HL-60/S4 treated with phorbol 12-myristate 13-acetate at 8.2 ng/mL for 4 days and 3 days (cell line): ENCODE results near the gene CNTN5.

ENCODE experiments used
- in situ Hi-C: fragments of 300-500 bp; cut with MboI; formaldehyde crosslinking; loops from 2 replicates; pipeline ENCODE4 v1.15.0; 2022; ENCODE audit warnings: low sequenced_read_pairs

Gene CNTN5

GRCh38 chr11:99162819-99163218 lies 142.1 kb downstream of the CNTN5 start:
- in situ Hi-C loops: no loop called here

GRCh38 chr11:99170591-99170990 lies 149.8 kb downstream of the CNTN5 start:
- in situ Hi-C loops: no loop called here

GRCh38 chr11:99171330-99171729 lies 150.6 kb downstream of the CNTN5 start:
- in situ Hi-C loops: no loop called here

DNA sequence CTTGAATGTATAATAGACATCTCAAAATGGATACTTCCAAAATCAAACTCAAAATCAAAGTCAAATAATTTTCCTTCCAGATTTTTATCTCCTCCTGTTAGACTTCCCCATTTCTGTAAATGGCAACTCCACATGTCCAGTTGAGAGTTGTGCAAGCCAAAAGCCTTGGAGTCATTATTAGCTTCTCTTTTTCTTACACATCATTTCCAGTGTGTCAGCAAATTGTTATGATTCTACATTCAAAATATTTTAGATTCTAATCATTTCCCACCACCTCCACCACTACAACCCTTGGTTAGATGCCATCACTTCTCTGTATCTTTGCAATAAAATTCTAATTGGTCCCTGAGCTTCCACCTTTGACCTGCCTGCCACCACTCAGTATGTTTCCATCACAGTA lies 155.7 kb downstream of the CNTN5 start:
- in situ Hi-C loops: no loop called here

DNA sequence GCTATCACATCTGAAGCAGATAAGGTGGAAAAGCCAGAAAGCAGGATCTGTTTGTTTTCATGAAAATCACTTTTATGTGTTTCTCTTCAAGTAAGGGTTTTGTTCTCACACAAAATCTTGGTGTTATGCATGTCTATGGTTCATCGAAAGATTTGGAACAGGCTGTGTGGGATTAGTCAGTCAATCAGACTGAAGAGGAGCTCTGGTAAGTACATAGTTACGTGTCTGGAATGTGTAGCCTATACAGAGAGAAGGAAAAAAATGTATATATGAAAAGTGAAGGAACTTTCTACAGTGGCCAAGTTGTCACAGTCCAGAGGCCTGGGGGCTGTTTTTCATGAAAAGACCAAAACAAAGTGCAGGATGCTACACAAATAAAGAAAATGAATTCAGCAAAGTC lies 156.7 kb downstream of the CNTN5 start:
- in situ Hi-C loops: no loop called here

- in situ Hi-C loops: no loop called here
Observed at GRCh38 chr11:99184146-99184545, 163.4 kb downstream of the CNTN5 start.

GRCh38 chr11:99188221-99188620 lies 167.5 kb downstream of the CNTN5 start:
- in situ Hi-C loops: no loop called here

GRCh38 chr11:99192716-99193115 lies 172.0 kb downstream of the CNTN5 start:
- in situ Hi-C loops: no loop called here

DNA sequence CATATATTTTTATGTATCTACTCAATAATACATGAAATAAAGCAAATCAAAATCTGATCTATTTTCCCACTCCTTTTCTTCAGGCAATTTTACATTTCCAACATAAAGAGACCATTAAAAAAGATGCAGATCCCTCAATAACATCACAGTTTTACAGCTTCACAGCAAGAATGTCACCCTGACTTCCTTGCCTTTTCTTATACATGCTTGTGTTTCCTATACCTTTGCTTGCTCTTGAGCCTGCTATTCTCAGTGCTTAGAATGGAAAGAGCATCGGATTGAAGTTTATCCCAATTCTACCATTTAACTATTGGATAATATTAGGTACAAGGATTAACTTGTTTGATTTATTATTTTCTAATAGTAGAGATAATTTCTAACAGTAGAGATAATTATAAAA lies 176.7 kb downstream of the CNTN5 start:
- in situ Hi-C loops: no loop called here

DNA sequence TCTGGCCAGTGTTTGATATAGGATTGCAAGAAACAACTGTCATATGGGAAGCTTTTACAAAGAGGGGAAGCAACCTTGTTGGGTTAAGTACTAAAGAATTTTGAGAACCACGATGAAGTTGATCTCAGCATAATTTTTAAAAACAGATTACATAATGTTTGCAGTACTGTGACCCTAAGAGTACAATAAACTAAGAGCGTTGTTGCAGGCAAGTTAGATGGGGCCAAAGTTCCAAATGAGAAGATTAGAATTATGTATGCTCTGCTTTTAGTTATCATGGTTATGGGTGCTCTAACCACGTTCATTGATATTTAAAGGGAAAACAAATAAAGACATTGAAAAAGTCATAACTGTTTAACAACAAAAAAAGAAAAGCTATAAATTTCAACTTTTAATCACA lies 177.5 kb downstream of the CNTN5 start:
- in situ Hi-C loops: no loop called here

- in situ Hi-C loops: no loop called here
Observed at GRCh38 chr11:99199341-99199740, 178.6 kb downstream of the CNTN5 start.

DNA sequence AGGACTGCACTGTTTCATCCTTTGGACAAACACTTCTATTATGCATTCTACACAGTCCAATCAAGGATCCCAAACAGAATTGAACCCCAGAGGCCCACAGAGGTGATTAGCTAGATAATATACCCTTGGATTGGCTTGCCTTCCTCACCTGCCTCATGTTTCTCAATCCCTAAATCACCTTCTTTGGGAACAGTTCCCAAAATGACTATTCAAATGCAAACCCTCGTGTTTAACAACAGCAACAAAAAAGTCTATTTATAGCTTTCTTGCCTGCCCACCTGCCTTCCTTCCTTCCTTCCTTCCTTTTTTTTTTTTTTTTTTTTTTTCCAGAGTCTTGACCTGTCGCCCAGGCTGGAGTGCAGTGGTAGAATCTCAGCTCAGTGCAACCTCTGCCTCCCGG lies 180.0 kb downstream of the CNTN5 start:
- in situ Hi-C loops: no loop called here

DNA sequence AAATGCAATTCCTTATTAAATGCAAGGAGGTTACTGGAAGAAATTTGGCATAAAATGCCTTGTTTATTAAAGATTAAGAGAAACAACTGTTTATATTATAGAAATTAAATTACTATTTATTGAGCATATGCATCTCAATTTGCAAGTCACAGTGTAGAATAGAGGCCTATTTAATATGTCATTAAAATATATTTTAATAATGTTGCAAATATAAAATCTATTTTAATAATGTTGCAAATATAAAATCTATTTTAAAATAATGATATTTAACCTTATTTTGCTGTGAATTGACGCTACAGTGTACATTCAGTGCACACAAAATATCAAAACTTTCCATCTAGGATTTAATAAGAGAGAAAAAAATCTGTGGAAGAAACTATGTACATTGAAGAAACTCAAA lies 188.1 kb downstream of the CNTN5 start:
- in situ Hi-C loops: no loop called here

GRCh38 chr11:99229544-99229943 lies 208.8 kb downstream of the CNTN5 start:
- in situ Hi-C loops: no loop called here

- in situ Hi-C loops: no loop called here
Observed at GRCh38 chr11:99234534-99234933, 213.8 kb downstream of the CNTN5 start.

DNA sequence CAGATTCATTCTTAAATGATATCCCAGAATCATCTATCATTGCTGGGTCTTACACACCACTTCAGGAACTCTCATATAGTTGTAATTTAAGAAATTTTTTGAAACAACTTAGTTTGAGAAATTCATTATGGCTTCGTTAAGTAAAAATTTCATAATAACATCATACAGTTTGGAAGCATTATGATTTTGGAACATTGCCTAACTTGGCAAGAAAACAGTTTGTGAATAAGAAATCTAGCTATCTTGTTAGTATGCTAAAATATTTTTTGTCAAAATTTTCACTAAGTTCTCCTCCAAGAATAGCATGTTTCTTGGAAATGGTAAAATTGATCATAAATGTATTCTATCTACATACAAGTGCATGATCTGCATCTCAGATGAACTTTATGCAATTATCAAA lies 217.7 kb downstream of the CNTN5 start:
- in situ Hi-C loops: no loop called here

DNA sequence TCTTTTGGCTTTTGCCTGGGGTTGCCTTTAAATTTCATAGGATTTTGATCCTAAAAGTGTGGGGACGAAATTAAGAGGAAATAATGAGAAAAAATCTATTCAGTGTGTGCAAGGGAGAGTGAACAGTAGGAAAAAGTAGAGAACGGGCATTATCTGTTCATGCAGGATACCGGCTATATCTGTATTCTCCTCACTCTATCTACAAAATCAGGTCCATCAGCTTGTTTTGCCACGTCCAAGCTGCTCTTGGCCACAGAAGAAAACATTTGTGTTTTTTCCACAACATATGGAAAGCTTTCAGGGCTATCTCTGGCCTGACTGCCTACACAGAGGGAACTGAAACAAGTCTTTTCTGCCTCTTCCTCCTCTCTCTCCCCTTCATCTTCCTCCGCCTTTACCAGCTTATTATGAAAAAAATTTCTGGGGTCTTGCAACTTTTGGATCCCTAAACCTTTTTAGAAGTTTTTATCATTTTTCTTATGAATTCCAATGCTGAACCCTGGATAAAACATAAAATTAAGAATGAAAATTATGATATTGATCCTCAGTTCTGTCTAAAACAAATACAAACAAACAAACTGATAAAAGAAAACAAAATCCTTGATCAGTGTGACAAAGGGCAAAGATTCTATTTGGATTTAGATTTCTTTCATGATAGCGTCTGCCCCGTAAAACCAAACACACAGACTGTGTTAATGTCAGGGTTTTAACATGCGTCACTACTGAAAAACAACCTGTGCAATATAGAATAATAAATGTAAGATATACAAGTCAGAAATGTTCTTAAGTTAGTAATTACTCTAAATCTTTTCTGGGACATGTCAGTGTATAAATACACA lies 219.7 kb downstream of the CNTN5 start:
- in situ Hi-C loops: no loop called here

- in situ Hi-C loops: no loop called here
Observed at GRCh38 chr11:99241066-99241465, 220.3 kb downstream of the CNTN5 start.

DNA sequence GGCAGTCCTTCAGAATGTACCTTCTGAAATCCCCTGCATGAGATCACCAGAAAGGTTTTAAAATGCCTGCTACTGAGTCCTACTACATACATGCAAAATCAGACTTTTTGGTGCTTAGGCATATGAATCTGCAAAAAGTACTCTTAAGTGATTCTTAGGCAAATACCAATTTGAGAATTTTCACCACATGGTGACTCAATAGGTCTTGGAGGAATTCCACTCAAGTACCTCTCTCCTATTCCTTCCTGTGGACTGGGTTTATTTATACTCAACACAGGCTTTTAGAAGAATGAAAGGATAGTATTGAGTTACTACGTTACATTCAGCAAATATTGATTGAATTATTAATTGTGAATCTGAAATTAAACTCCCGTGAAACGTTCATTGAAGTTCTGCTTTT lies 223.9 kb downstream of the CNTN5 start:
- in situ Hi-C loops: no loop called here

GRCh38 chr11:99246199-99246598 lies 225.4 kb downstream of the CNTN5 start:
- in situ Hi-C loops: no loop called here

GRCh38 chr11:99256614-99257013 lies 235.9 kb downstream of the CNTN5 start:
- in situ Hi-C loops: no loop called here

- in situ Hi-C loops: no loop called here
Observed at GRCh38 chr11:99257131-99257530, 236.4 kb downstream of the CNTN5 start.

DNA sequence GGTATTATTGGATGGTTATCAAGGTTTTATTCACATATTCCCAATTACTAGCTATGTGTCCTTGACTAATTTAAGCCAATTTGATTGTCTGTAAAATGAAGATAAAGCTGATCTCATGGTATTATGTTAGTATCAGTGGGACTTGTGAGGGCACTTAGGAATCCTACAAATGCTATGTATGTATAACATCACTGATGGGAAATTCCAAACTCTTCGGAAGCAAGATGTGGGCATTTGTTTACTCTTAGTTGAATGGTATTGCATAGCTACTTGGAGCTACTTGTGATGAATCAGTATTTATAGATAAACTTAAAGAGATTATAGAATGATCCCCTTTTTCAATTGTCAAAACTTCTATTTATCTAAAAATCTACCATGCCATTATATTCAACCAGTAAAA lies 239.9 kb downstream of the CNTN5 start:
- in situ Hi-C loops: no loop called here
